HepG2 (cell line): Measurements from ENCODE around the gene SLC9A5. TPM values are rescaled to one million over a fixed set of nuclear protein-coding genes. Genes with fewer than 3 reads are reported as not detected.

Source experiments
- CSRNP2 ChIP-seq: sonication (generic); formaldehyde crosslinking; conservative IDR thresholded peaks from 2 replicates; pipeline ENCODE4 v1.8.0; 2022; ENCODE audit warnings: low read depth, missing genetic modification reagents
- ELF3 ChIP-seq: IDR thresholded peaks from 2 replicates; pipeline ENCODE4 v1.6.1; 2016; ENCODE audit warnings: missing genetic modification reagents, missing compliant biosample characterization
- FOXM1 ChIP-seq: sonication (generic); formaldehyde crosslinking; IDR thresholded peaks from 2 replicates; pipeline ENCODE4 v1.5.0; 2020; ENCODE audit warnings: missing genetic modification reagents
- GTF2F1 ChIP-seq: fragments of 150-350 bp; IDR thresholded peaks from 2 replicates; pipeline ENCODE4 v1.6.1; 2014; ENCODE audit warnings: low read length
- KDM3A ChIP-seq: IDR thresholded peaks from 2 replicates; pipeline ENCODE4 v1.6.1; 2018; ENCODE audit warnings: low read depth, missing compliant biosample characterization
- KDM6A ChIP-seq: IDR thresholded peaks from 2 replicates; pipeline ENCODE4 v1.6.1; 2016; ENCODE audit warnings: low read depth
- MTA3 ChIP-seq: sonication (generic); formaldehyde crosslinking; IDR thresholded peaks from 2 replicates; pipeline ENCODE4 v1.4.0; 2020; ENCODE audit warnings: missing genetic modification reagents
- MXD1 ChIP-seq: sonication (generic); formaldehyde crosslinking; IDR thresholded peaks from 2 replicates; pipeline ENCODE4 v1.4.0; 2020; ENCODE audit warnings: mild to moderate bottlenecking, missing genetic modification reagents
- NFE2 ChIP-seq: sonication (generic); formaldehyde crosslinking; IDR thresholded peaks from 2 replicates; pipeline ENCODE4 v1.4.0; 2020; ENCODE audit warnings: missing genetic modification reagents
- NR2F2 ChIP-seq: IDR thresholded peaks from 2 replicates; pipeline ENCODE4 v1.6.1; 2012; ENCODE audit warnings: low read depth, inconsistent platforms, borderline replicate concordance
- POLR2AphosphoS5 ChIP-seq: IDR thresholded peaks from 2 replicates; pipeline ENCODE4 v1.6.1; 2012; ENCODE audit warnings: low read depth, low read length
- REPIN1 ChIP-seq: sonication (generic); formaldehyde crosslinking; IDR thresholded peaks from 2 replicates; pipeline ENCODE4 v1.8.0; 2022; ENCODE audit warnings: missing genetic modification reagents, low read depth, mild to moderate bottlenecking, borderline replicate concordance
- SALL2 ChIP-seq: sonication (generic); formaldehyde crosslinking; IDR thresholded peaks from 2 replicates; pipeline ENCODE4 v1.8.1; 2023; ENCODE audit warnings: mild to moderate bottlenecking, missing genetic modification reagents, inconsistent platforms
- SMARCC2 ChIP-seq: fragments of 450-650 bp; IDR thresholded peaks from 2 replicates; pipeline ENCODE4 v1.6.1; 2017; ENCODE audit warnings: antibody characterized with exemption, mild to moderate bottlenecking
- SNAPC4 ChIP-seq: sonication (generic); formaldehyde crosslinking; IDR thresholded peaks from 2 replicates; pipeline ENCODE4 v1.4.0; 2020; ENCODE audit warnings: mild to moderate bottlenecking, missing genetic modification reagents
- TBP ChIP-seq: sonication (generic); formaldehyde crosslinking; IDR thresholded peaks from 2 replicates; pipeline ENCODE4 v1.5.0; 2020; ENCODE audit warnings: missing genetic modification reagents
- ZBTB1 ChIP-seq: sonication (generic); formaldehyde crosslinking; IDR thresholded peaks from 2 replicates; pipeline ENCODE4 v1.4.0; 2020; ENCODE audit warnings: missing genetic modification reagents, borderline replicate concordance
- ZEB1 ChIP-seq: IDR thresholded peaks from 2 replicates; pipeline ENCODE4 v1.6.1; 2012; ENCODE audit warnings: mild to moderate bottlenecking, low read depth, inconsistent platforms; ENCODE audit not compliant: insufficient replicate concordance
- ZNF17 ChIP-seq: sonication (generic); formaldehyde crosslinking; IDR thresholded peaks from 2 replicates; pipeline ENCODE4 v1.5.0; 2020; ENCODE audit warnings: mild to moderate bottlenecking, missing genetic modification reagents
- ZNF468 ChIP-seq: sonication (generic); formaldehyde crosslinking; IDR thresholded peaks from 2 replicates; pipeline ENCODE4 v1.8.0; 2022; ENCODE audit warnings: mild to moderate bottlenecking, moderate library complexity, missing genetic modification reagents
- ZNF484 ChIP-seq: sonication (generic); formaldehyde crosslinking; IDR thresholded peaks from 2 replicates; pipeline ENCODE4 v1.5.1; 2020; ENCODE audit warnings: mild to moderate bottlenecking, low read depth, missing genetic modification reagents, borderline replicate concordance
- ZNF576 ChIP-seq: sonication (generic); formaldehyde crosslinking; IDR thresholded peaks from 2 replicates; pipeline ENCODE4 v1.4.0; 2020; ENCODE audit warnings: mild to moderate bottlenecking, missing genetic modification reagents
- ZNF598 ChIP-seq: sonication (generic); formaldehyde crosslinking; IDR thresholded peaks from 2 replicates; pipeline ENCODE4 v1.5.1; 2020; ENCODE audit warnings: mild to moderate bottlenecking, missing genetic modification reagents, borderline replicate concordance
- ZNF619 ChIP-seq: sonication (generic); formaldehyde crosslinking; IDR thresholded peaks from 2 replicates; pipeline ENCODE4 v1.4.0; 2020; ENCODE audit warnings: mild to moderate bottlenecking, missing genetic modification reagents
- ZNF790 ChIP-seq: sonication (generic); formaldehyde crosslinking; IDR thresholded peaks from 2 replicates; pipeline ENCODE4 v1.8.0; 2022; ENCODE audit warnings: missing genetic modification reagents, mild to moderate bottlenecking, borderline replicate concordance
- polyA plus RNA-seq, 8 experiments: library from polyadenylated mRNA; depleted of rRNA in 3 of 8; stranded (reverse) in 7 of 8; unstranded in 1 of 8; fragments of >200 nt; fragmentation: Illumina TruSeq in 4 of 8; extraction: Trizol in 4 of 8; gene quantifications; 2 replicates each; pipeline versions ENCODE4 v1.2.1 to v1.2.3, GENCODE V29; 2011 to 2016; ENCODE audit warnings: low read depth in 4 of 8, missing spikeins in 1 of 8, mixed read lengths in 1 of 8; ENCODE audit not compliant: insufficient read depth in 1 of 8
- total RNA-seq, 5 experiments: library from RNA; depleted of rRNA; stranded (reverse); fragments of >200 nt; fragmentation: Illumina TruSeq; extraction: Trizol; gene quantifications; 2 replicates each; pipeline ENCODE4 v1.2.3, GENCODE V29; 2016; ENCODE audit warnings: low read depth in 1 of 5

Gene SLC9A5
- total and polyA plus RNA-seq, 2 of the 13 experiments (the other 11 are each of a cell fraction or from before 2014, with no cell fraction given), result 0.58 to 1.4 TPM

GRCh38 chr16:67246081-67246755 lies 2.6 kb upstream of the SLC9A5 start (continued):
- TF ChIP-seq ZNF576 (CRISPR knock-in tag), result peak; percentile 89; the same call in 1 of the 2 replicates
- TF ChIP-seq KDM3A (CRISPR knock-in tag), result peak; percentile 97
- TF ChIP-seq KDM6A, result peak; percentile 75
- no peak for TF ChIP-seq GTF2F1
- no peak for TF ChIP-seq ZBTB1 (CRISPR knock-in tag)
- peak; percentile 80; the same call in 1 of the 2 replicates for TF ChIP-seq ELF3 (CRISPR knock-in tag)
- TF ChIP-seq SALL2 (CRISPR knock-in tag), result peak; percentile 89
- peak; percentile 90; the same call in 1 of the 2 replicates for TF ChIP-seq ZNF619
- TF ChIP-seq MXD1 (CRISPR knock-in tag), result peak; percentile 85
- TF ChIP-seq ZNF484 (CRISPR knock-in tag), result no peak
- no peak for TF ChIP-seq ZEB1
- TF ChIP-seq SNAPC4, result peak; percentile 73; the same call in 1 of the 2 replicates
- peak; percentile 94 for TF ChIP-seq REPIN1
- no peak for TF ChIP-seq FOXM1 (CRISPR knock-in tag)
- no peak for TF ChIP-seq NFE2
- TF ChIP-seq ZNF468 (CRISPR knock-in tag), result no peak
- no peak for TF ChIP-seq TBP
- TF ChIP-seq NR2F2, result peak; percentile 88; the same call in 1 of the 2 replicates
- TF ChIP-seq ZNF790 (CRISPR knock-in tag), result 0 out of 2 replicates have a peak, but pooled peaks have one; percentile 79
- TF ChIP-seq CSRNP2 (CRISPR knock-in tag), result no peak
- TF ChIP-seq ZNF17 (CRISPR knock-in tag), result no peak
- peak; percentile 38; the same call in 1 of the 2 replicates for TF ChIP-seq ZNF598 (CRISPR knock-in tag)
- peak; percentile 48; the same call in 1 of the 2 replicates for TF ChIP-seq POLR2AphosphoS5
- no peak for TF ChIP-seq SMARCC2
- no peak for TF ChIP-seq MTA3 (CRISPR knock-in tag)
